Esophagus muscularis mucosa (tissue), 4 donors: ENCODE measurements around the gene NUCB2.
"Not testable (repeated sequence)": the region's sequence is repeated elsewhere in the genome, so short reads cannot be mapped to it uniquely, and the experiment has no call there.

Experiments
- EP300 ChIP-seq: sonication (generic); formaldehyde crosslinking; IDR thresholded peaks from one replicate; pipeline ENCODE4 v1.6.1; 2017; ENCODE audit warnings: antibody characterized with exemption
- POLR2A ChIP-seq: fragments of 450-650 bp; IDR thresholded peaks from one replicate; pipeline ENCODE4 v1.6.1; 2017; ENCODE audit warnings: antibody characterized with exemption, moderate library complexity, mild to moderate bottlenecking, low read depth
- TF ChIP-seq, protein P1 (sequence below), 3 experiments: fragments of 200-600 bp in 2 of 3; fragments of 450-650 bp in 1 of 3; sonication (generic) in 2 of 3; IDR thresholded peaks; one replicate each; pipeline ENCODE4 v1.5.1; 2017 to 2019; ENCODE audit warnings: antibody characterized with exemption in 3 of 3, mild to moderate bottlenecking in 2 of 3, moderate library complexity in 1 of 3

DNA sequence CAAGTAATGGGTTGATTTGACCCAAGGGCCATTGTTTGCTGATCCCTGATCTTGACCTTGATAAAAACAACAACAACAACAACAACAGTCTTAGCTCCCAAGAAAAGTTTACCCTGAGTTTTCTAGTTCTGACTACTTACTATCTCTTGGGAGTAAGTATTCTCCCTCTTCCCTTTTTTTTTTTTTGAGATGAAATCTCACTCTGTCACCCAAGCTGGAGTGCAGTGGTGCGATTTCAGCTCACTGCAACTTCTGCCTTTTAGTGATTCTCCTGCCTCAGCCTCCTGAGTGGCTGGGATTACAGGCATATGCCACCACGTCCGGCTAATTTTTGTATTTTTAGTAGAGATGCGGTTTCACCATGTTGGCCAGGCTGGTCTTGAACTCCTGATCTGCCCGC lies 8.0 kb upstream of the NUCB2 start:
- TF ChIP-seq, protein P1, sequence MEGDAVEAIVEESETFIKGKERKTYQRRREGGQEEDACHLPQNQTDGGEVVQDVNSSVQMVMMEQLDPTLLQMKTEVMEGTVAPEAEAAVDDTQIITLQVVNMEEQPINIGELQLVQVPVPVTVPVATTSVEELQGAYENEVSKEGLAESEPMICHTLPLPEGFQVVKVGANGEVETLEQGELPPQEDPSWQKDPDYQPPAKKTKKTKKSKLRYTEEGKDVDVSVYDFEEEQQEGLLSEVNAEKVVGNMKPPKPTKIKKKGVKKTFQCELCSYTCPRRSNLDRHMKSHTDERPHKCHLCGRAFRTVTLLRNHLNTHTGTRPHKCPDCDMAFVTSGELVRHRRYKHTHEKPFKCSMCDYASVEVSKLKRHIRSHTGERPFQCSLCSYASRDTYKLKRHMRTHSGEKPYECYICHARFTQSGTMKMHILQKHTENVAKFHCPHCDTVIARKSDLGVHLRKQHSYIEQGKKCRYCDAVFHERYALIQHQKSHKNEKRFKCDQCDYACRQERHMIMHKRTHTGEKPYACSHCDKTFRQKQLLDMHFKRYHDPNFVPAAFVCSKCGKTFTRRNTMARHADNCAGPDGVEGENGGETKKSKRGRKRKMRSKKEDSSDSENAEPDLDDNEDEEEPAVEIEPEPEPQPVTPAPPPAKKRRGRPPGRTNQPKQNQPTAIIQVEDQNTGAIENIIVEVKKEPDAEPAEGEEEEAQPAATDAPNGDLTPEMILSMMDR (IDR thresholded peaks at IDR 0.05): not testable (repeated sequence)
- not testable (repeated sequence) for TF ChIP-seq POLR2A, EP300
